SK-N-SH treated with all-trans-retinoic acid at 6 μM for 48 hours (cell line): Measurements from ENCODE around the gene PABPC1L.

Source experiments
- ATAC-seq: fragments of 200-7000 bp; cut with Tn5 transposase; 3 replicates; pipeline ENCODE4 v1.9.1; 2020; ENCODE audit warnings: mild to moderate bottlenecking, moderate library complexity
- ARNTL ChIP-seq: fragments of 450-650 bp; formaldehyde crosslinking; IDR thresholded peaks from 2 replicates; pipeline ENCODE4 v1.5.0; 2020; ENCODE audit warnings: low read depth, mild to moderate bottlenecking, moderate library complexity, borderline replicate concordance
- BACH2 ChIP-seq: fragments of 250-450 bp; sonication (Bioruptor Pico); IDR thresholded peaks from 2 replicates; pipeline ENCODE4 v1.9.0; 2021; ENCODE audit warnings: mild to moderate bottlenecking, borderline replicate concordance
- CSDC2 ChIP-seq: fragments of 250-450 bp; sonication (Bioruptor Pico); IDR thresholded peaks from 2 replicates; pipeline ENCODE4 v1.5.0; 2020; ENCODE audit warnings: mild to moderate bottlenecking, moderate library complexity
- ESRRG ChIP-seq: fragments of 250-450 bp; sonication (Bioruptor Pico); IDR thresholded peaks from 2 replicates; pipeline ENCODE4 v1.6.1; 2021; ENCODE audit warnings: mild to moderate bottlenecking
- GLIS3 ChIP-seq: fragments of 250-450 bp; sonication (Bioruptor Pico); IDR thresholded peaks from 2 replicates; pipeline ENCODE4 v1.5.0; 2020; ENCODE audit warnings: mild to moderate bottlenecking, moderate library complexity
- OSR1 ChIP-seq: fragments of 250-450 bp; sonication (Bioruptor Pico); IDR thresholded peaks from 2 replicates; pipeline ENCODE4 v1.8.0; 2022; ENCODE audit warnings: moderate library complexity, mild to moderate bottlenecking, inconsistent platforms
- PATZ1 ChIP-seq: fragments of 250-450 bp; sonication (Bioruptor Pico); IDR thresholded peaks from 2 replicates; pipeline ENCODE4 v1.8.0; 2020; ENCODE audit warnings: mild to moderate bottlenecking, moderate library complexity, borderline replicate concordance
- POU6F1 ChIP-seq: fragments of 250-450 bp; sonication (Bioruptor Pico); IDR thresholded peaks from 2 replicates; pipeline ENCODE4 v1.8.0; 2021; ENCODE audit warnings: low read depth, mild to moderate bottlenecking, moderate library complexity, borderline replicate concordance
- PPARA ChIP-seq: fragments of 250-450 bp; sonication (Bioruptor Pico); IDR thresholded peaks from 2 replicates; pipeline ENCODE4 v1.5.0; 2020; ENCODE audit warnings: mild to moderate bottlenecking, borderline replicate concordance
- RARB ChIP-seq: fragments of 250-450 bp; sonication (Bioruptor Pico); IDR thresholded peaks from 2 replicates; pipeline ENCODE4 v1.8.0; 2021; ENCODE audit warnings: mild to moderate bottlenecking, moderate library complexity
- TOX ChIP-seq: fragments of 250-450 bp; sonication (Bioruptor Pico); IDR thresholded peaks from 2 replicates; pipeline ENCODE4 v1.8.0; 2021; ENCODE audit warnings: mild to moderate bottlenecking, moderate library complexity, borderline replicate concordance
- TSHZ2 ChIP-seq: fragments of 250-450 bp; sonication (Bioruptor Pico); IDR thresholded peaks from 2 replicates; pipeline ENCODE4 v1.5.0; 2020; ENCODE audit warnings: mild to moderate bottlenecking, moderate library complexity
- ZFP3 ChIP-seq: fragments of 250-450 bp; sonication (Bioruptor Pico); IDR thresholded peaks from 2 replicates; pipeline ENCODE4 v1.5.0; 2020; ENCODE audit warnings: mild to moderate bottlenecking, moderate library complexity
- ZFP30 ChIP-seq: fragments of 450-650 bp; formaldehyde crosslinking; IDR thresholded peaks from 2 replicates; pipeline ENCODE4 v1.5.0; 2022; ENCODE audit warnings: mild to moderate bottlenecking, moderate library complexity
- ZNF565 ChIP-seq: fragments of 450-650 bp; formaldehyde crosslinking; conservative IDR thresholded peaks from 2 replicates; pipeline ENCODE4 v1.5.0; 2020; ENCODE audit warnings: low read depth, mild to moderate bottlenecking, moderate library complexity
- TF ChIP-seq, protein P1 (sequence below): fragments of 250-450 bp; sonication (Bioruptor Pico); IDR thresholded peaks from 2 replicates; pipeline ENCODE4 v1.5.1; 2021; ENCODE audit warnings: mild to moderate bottlenecking, moderate library complexity
- TF ChIP-seq, protein P2 (sequence below): fragments of 250-450 bp; sonication (Bioruptor Pico); IDR thresholded peaks from 2 replicates; pipeline ENCODE4 v1.5.1; 2020; ENCODE audit warnings: low read depth, mild to moderate bottlenecking, moderate library complexity

PABPC1L gene

DNA sequence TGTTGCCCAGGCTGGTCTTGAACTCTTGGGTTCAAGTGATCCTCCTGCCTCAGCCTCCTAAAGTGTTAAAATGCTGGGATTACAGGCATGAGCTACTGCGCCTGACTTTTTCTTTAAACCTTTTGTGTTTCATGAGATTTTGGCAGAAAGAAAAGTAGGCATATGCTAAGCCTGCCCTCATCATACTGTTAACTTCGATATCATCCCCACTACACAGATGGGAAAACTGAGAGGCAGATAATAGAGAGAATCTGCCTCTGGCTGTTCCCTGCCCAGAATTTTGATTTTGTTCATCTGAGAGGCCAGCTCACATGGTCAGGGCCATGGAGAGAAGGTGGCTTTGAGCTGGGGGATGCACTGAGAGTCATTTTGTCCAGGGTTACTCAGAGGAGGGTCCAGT, 7.5 kb downstream of the PABPC1L start (continued):
- TF ChIP-seq, protein P1, sequence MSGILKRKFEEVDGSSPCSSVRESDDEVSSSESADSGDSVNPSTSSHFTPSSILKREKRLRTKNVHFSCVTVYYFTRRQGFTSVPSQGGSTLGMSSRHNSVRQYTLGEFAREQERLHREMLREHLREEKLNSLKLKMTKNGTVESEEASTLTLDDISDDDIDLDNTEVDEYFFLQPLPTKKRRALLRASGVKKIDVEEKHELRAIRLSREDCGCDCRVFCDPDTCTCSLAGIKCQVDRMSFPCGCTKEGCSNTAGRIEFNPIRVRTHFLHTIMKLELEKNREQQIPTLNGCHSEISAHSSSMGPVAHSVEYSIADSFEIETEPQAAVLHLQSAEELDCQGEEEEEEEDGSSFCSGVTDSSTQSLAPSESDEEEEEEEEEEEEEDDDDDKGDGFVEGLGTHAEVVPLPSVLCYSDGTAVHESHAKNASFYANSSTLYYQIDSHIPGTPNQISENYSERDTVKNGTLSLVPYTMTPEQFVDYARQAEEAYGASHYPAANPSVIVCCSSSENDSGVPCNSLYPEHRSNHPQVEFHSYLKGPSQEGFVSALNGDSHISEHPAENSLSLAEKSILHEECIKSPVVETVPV (CRISPR knock-in tag) = no peak
- TF ChIP-seq CSDC2 (CRISPR knock-in tag) (no peak), BACH2 (CRISPR knock-in tag) (no peak), PATZ1 (CRISPR knock-in tag) (no peak), ZFP30 (CRISPR knock-in tag) (no peak)

- no peak for TF ChIP-seq ESRRG
- TF ChIP-seq, protein P2, sequence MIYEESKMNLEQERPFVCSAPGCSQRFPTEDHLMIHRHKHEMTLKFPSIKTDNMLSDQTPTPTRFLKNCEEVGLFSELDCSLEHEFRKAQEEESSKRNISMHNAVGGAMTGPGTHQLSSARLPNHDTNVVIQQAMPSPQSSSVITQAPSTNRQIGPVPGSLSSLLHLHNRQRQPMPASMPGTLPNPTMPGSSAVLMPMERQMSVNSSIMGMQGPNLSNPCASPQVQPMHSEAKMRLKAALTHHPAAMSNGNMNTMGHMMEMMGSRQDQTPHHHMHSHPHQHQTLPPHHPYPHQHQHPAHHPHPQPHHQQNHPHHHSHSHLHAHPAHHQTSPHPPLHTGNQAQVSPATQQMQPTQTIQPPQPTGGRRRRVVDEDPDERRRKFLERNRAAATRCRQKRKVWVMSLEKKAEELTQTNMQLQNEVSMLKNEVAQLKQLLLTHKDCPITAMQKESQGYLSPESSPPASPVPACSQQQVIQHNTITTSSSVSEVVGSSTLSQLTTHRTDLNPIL = no peak
- TF ChIP-seq GLIS3 (CRISPR knock-in tag) = no peak
- TF ChIP-seq ZFP3 (CRISPR knock-in tag) = no peak
- TF ChIP-seq OSR1 (CRISPR knock-in tag) = no peak
- TF ChIP-seq ARNTL = no peak
- no peak for TF ChIP-seq TOX (CRISPR knock-in tag)
- TF ChIP-seq, protein P1 (CRISPR knock-in tag) = no peak
- TF ChIP-seq ZFP30 (CRISPR knock-in tag) = no peak
- no peak for TF ChIP-seq POU6F1
- ATAC-seq = no peak
These were observed 8.5 kb downstream of the PABPC1L start for GRCh38 chr20:44918342-44918741.

GRCh38 chr20:44918761-44919160, 8.9 kb downstream of the PABPC1L start:
- no peak for ATAC-seq
- TF ChIP-seq, protein P1 (CRISPR knock-in tag) = no peak

- TF ChIP-seq CSDC2 (CRISPR knock-in tag) (no peak), BACH2 (CRISPR knock-in tag) (no peak), OSR1 (CRISPR knock-in tag) (no peak), RARB (CRISPR knock-in tag) (no peak), PPARA (no peak), TSHZ2 (no peak), GLIS3 (CRISPR knock-in tag) (no peak), ZNF565 (CRISPR knock-in tag) (no peak), PATZ1 (CRISPR knock-in tag) (no peak), ESRRG (no peak)
- ATAC-seq = no peak
These were observed 11.6 kb downstream of the PABPC1L start for GRCh38 chr20:44921447-44921846.
